K562 (cell line): ENCODE data around the gene DIRAS1. TPM values are rescaled to one million over a fixed set of nuclear protein-coding genes. Genes with fewer than 3 reads are reported as not detected.
A peak's percentile ranks its signal among the peaks of the same experiment; 100 is the strongest.

ENCODE experiments used
- ARID1B ChIP-seq: fragments of 450-650 bp; IDR thresholded peaks from 2 replicates; pipeline ENCODE4 v1.6.1; 2016; ENCODE audit warnings: antibody characterized with exemption, mild to moderate bottlenecking, inconsistent platforms
- CHCHD3 ChIP-seq: fragments of 250-450 bp; sonication (Bioruptor Pico); IDR thresholded peaks from 2 replicates; pipeline ENCODE4 v2.1.2; 2022; ENCODE audit warnings: mild to moderate bottlenecking
- DNMT1 ChIP-seq: fragments of 450-650 bp; IDR thresholded peaks from 2 replicates; pipeline ENCODE4 v1.6.1; 2016; ENCODE audit warnings: antibody characterized with exemption, mild to moderate bottlenecking
- ETV6 ChIP-seq, 3 experiments: fragments of 150-350 bp in 1 of 3; sonication (generic) in 1 of 3; formaldehyde crosslinking in 1 of 3; IDR thresholded peaks; 2 replicates each; pipeline versions ENCODE4 v1.6.1 to v1.8.0; 2014 to 2022; ENCODE audit warnings: borderline replicate concordance in 2 of 3, low read depth in 2 of 3, antibody characterized with exemption in 1 of 3, low read length in 1 of 3, mild to moderate bottlenecking in 1 of 3, missing genetic modification reagents in 1 of 3
- FOXJ2 ChIP-seq: fragments of 200-800 bp; sonication (Bioruptor generic); IDR thresholded peaks from 2 replicates; pipeline ENCODE4 v1.6.1; 2016; ENCODE audit warnings: missing genetic modification characterization, missing compliant biosample characterization
- FOXP1 ChIP-seq: sonication (generic); formaldehyde crosslinking; IDR thresholded peaks from 2 replicates; pipeline ENCODE4 v1.8.0; 2022; ENCODE audit warnings: mild to moderate bottlenecking, missing genetic modification reagents
- HDGF ChIP-seq: fragments of 450-650 bp; IDR thresholded peaks from 2 replicates; pipeline ENCODE4 v1.6.1; 2016
- ZNF316 ChIP-seq: fragments of 450-650 bp; IDR thresholded peaks from 2 replicates; pipeline ENCODE4 v1.6.1; 2016
- ZNF76 ChIP-seq: fragments of 250-450 bp; sonication (Bioruptor Pico); IDR thresholded peaks from 2 replicates; pipeline ENCODE4 v1.4.0; 2020; ENCODE audit warnings: mild to moderate bottlenecking, moderate library complexity, borderline replicate concordance
- polyA plus RNA-seq, 8 experiments: library from polyadenylated mRNA; depleted of rRNA in 4 of 8; stranded (reverse) in 5 of 8; unstranded in 3 of 8; fragments of >200 nt; fragmentation: Nextera tagmentation in 2 of 8; fragmentation: Illumina TruSeq in 1 of 8; extraction: Ambion mirVana in 2 of 8; extraction: Trizol in 1 of 8; gene quantifications; 2 replicates each; pipeline versions ENCODE4 v1.2.1 to v1.2.3, GENCODE V29; 2011 to 2014; ENCODE audit warnings: inconsistent platforms in 1 of 8, missing spikeins in 1 of 8
- total RNA-seq, 7 experiments: library from RNA; depleted of rRNA in 6 of 7; stranded (reverse); fragments of >200 nt in 6 of 7; fragmentation: Illumina TruSeq in 2 of 7; extraction: Trizol in 2 of 7; gene quantifications; 2 replicates each; pipeline versions ENCODE4 v1.2.1 to v1.2.3, GENCODE V29; 2011 to 2021; ENCODE audit warnings: low replicate concordance in 1 of 7
- TF ChIP-seq, protein P1 (sequence below): fragments of 450-650 bp; IDR thresholded peaks from 2 replicates; pipeline ENCODE4 v1.6.1; 2016; ENCODE audit warnings: mild to moderate bottlenecking, moderate library complexity
- TF ChIP-seq, protein P2 (sequence below), 2 experiments: IDR thresholded peaks; 2 replicates each; pipeline ENCODE4 v1.6.1; 2012; ENCODE audit warnings: improper control_type of control experiment in 2 of 2, low read depth in 2 of 2, low read length in 2 of 2, borderline replicate concordance in 1 of 2
- TF ChIP-seq, protein P3 (sequence below): fragments of 200-800 bp; sonication (Bioruptor generic); IDR thresholded peaks from 2 replicates; pipeline ENCODE4 v1.6.1; 2017; ENCODE audit warnings: missing genetic modification characterization, missing compliant biosample characterization

The DIRAS1 gene
- total and polyA plus RNA-seq, 9 of the 15 experiments (the other 6 are each of a cell fraction or from before 2014, with no cell fraction given) = 0.11 to 12.0 (median 2.9) TPM

DNA sequence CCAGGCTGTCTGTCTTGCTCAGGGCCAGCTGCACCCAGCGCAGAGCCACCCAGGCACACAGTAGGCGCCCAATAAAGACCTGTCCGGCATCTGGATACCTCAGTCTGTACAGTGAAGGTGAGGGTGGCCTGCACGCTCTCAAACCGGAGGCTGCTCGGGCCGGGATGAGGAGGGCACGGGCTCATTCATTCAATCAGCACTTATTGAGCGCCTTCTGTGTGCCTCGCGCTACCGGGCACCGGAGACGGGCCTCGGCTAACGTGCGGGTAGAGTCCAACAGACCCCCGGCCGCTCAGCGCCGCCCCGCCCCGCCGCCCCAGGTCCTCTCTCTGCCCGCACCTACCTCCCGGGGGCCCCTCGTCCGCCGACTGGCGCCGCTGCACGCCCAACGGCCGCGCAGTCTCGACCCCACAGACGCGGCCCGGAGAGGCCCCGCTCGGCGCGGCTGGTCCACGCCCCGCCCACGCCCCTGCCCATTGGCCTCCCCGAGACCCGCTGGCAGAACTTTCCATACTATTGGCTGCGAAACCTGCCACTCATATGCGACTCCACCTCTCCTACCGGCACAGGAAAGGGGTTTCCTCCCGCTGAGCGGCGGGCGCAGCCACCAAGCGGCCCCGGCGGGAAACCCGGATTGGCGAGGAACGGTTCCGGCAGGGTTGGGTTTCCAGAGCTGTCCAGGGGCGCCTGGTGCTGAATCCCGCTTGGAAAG is 18.6 kb upstream of the DIRAS1 start, which contains the start of gene SLC39A3 (continued):
- no peak for TF ChIP-seq CHCHD3 (CRISPR knock-in tag)
- no peak for TF ChIP-seq DNMT1
- no peak for TF ChIP-seq ETV6 (IDR thresholded peaks at IDR 0.05; ENCODE audit: borderline replicate concordance in 1 of 2, low read depth in 2 of 2, low read length in 1 of 2)
- TF ChIP-seq ETV6 (CRISPR knock-in tag; IDR thresholded peaks at IDR 0.05; ENCODE audit: borderline replicate concordance) = peak; percentile 92; the same call in 1 of the 2 replicates
- no peak for TF ChIP-seq ZNF316
- TF ChIP-seq FOXP1 (CRISPR knock-in tag) = peak; percentile 98
- no peak for TF ChIP-seq FOXJ2
- TF ChIP-seq, protein P1, sequence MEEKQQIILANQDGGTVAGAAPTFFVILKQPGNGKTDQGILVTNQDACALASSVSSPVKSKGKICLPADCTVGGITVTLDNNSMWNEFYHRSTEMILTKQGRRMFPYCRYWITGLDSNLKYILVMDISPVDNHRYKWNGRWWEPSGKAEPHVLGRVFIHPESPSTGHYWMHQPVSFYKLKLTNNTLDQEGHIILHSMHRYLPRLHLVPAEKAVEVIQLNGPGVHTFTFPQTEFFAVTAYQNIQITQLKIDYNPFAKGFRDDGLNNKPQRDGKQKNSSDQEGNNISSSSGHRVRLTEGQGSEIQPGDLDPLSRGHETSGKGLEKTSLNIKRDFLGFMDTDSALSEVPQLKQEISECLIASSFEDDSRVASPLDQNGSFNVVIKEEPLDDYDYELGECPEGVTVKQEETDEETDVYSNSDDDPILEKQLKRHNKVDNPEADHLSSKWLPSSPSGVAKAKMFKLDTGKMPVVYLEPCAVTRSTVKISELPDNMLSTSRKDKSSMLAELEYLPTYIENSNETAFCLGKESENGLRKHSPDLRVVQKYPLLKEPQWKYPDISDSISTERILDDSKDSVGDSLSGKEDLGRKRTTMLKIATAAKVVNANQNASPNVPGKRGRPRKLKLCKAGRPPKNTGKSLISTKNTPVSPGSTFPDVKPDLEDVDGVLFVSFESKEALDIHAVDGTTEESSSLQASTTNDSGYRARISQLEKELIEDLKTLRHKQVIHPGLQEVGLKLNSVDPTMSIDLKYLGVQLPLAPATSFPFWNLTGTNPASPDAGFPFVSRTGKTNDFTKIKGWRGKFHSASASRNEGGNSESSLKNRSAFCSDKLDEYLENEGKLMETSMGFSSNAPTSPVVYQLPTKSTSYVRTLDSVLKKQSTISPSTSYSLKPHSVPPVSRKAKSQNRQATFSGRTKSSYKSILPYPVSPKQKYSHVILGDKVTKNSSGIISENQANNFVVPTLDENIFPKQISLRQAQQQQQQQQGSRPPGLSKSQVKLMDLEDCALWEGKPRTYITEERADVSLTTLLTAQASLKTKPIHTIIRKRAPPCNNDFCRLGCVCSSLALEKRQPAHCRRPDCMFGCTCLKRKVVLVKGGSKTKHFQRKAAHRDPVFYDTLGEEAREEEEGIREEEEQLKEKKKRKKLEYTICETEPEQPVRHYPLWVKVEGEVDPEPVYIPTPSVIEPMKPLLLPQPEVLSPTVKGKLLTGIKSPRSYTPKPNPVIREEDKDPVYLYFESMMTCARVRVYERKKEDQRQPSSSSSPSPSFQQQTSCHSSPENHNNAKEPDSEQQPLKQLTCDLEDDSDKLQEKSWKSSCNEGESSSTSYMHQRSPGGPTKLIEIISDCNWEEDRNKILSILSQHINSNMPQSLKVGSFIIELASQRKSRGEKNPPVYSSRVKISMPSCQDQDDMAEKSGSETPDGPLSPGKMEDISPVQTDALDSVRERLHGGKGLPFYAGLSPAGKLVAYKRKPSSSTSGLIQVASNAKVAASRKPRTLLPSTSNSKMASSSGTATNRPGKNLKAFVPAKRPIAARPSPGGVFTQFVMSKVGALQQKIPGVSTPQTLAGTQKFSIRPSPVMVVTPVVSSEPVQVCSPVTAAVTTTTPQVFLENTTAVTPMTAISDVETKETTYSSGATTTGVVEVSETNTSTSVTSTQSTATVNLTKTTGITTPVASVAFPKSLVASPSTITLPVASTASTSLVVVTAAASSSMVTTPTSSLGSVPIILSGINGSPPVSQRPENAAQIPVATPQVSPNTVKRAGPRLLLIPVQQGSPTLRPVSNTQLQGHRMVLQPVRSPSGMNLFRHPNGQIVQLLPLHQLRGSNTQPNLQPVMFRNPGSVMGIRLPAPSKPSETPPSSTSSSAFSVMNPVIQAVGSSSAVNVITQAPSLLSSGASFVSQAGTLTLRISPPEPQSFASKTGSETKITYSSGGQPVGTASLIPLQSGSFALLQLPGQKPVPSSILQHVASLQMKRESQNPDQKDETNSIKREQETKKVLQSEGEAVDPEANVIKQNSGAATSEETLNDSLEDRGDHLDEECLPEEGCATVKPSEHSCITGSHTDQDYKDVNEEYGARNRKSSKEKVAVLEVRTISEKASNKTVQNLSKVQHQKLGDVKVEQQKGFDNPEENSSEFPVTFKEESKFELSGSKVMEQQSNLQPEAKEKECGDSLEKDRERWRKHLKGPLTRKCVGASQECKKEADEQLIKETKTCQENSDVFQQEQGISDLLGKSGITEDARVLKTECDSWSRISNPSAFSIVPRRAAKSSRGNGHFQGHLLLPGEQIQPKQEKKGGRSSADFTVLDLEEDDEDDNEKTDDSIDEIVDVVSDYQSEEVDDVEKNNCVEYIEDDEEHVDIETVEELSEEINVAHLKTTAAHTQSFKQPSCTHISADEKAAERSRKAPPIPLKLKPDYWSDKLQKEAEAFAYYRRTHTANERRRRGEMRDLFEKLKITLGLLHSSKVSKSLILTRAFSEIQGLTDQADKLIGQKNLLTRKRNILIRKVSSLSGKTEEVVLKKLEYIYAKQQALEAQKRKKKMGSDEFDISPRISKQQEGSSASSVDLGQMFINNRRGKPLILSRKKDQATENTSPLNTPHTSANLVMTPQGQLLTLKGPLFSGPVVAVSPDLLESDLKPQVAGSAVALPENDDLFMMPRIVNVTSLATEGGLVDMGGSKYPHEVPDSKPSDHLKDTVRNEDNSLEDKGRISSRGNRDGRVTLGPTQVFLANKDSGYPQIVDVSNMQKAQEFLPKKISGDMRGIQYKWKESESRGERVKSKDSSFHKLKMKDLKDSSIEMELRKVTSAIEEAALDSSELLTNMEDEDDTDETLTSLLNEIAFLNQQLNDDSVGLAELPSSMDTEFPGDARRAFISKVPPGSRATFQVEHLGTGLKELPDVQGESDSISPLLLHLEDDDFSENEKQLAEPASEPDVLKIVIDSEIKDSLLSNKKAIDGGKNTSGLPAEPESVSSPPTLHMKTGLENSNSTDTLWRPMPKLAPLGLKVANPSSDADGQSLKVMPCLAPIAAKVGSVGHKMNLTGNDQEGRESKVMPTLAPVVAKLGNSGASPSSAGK = no peak
- TF ChIP-seq HDGF = no peak
- TF ChIP-seq ARID1B = no peak
- TF ChIP-seq, protein P2, sequence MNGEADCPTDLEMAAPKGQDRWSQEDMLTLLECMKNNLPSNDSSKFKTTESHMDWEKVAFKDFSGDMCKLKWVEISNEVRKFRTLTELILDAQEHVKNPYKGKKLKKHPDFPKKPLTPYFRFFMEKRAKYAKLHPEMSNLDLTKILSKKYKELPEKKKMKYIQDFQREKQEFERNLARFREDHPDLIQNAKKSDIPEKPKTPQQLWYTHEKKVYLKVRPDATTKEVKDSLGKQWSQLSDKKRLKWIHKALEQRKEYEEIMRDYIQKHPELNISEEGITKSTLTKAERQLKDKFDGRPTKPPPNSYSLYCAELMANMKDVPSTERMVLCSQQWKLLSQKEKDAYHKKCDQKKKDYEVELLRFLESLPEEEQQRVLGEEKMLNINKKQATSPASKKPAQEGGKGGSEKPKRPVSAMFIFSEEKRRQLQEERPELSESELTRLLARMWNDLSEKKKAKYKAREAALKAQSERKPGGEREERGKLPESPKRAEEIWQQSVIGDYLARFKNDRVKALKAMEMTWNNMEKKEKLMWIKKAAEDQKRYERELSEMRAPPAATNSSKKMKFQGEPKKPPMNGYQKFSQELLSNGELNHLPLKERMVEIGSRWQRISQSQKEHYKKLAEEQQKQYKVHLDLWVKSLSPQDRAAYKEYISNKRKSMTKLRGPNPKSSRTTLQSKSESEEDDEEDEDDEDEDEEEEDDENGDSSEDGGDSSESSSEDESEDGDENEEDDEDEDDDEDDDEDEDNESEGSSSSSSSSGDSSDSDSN (IDR thresholded peaks at IDR 0.05; ENCODE audit: borderline replicate concordance in 1 of 2, low read depth in 2 of 2, low read length in 2 of 2) = peak in 1 of 2 experiments; percentile 59; a peak in 1 of 4 replicates
- TF ChIP-seq, protein P3, sequence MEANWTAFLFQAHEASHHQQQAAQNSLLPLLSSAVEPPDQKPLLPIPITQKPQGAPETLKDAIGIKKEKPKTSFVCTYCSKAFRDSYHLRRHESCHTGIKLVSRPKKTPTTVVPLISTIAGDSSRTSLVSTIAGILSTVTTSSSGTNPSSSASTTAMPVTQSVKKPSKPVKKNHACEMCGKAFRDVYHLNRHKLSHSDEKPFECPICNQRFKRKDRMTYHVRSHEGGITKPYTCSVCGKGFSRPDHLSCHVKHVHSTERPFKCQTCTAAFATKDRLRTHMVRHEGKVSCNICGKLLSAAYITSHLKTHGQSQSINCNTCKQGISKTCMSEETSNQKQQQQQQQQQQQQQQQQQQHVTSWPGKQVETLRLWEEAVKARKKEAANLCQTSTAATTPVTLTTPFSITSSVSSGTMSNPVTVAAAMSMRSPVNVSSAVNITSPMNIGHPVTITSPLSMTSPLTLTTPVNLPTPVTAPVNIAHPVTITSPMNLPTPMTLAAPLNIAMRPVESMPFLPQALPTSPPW (CRISPR knock-in tag) = peak; percentile 67
- TF ChIP-seq ZNF76 = no peak
